IPS-15b (cell line): ENCODE measurements around the gene PDK2.
"Not testable (repeated sequence)": the region's sequence is repeated elsewhere in the genome, so short reads cannot be mapped to it uniquely, and the experiment has no call there.

ENCODE experiments used
- H3K27me3 ChIP-seq: one replicate; pipeline ENCODE4 v1.6.1; 2013; ENCODE audit warnings: low read length; ENCODE audit not compliant: control insufficient read depth, insufficient read depth
- H3K36me3 ChIP-seq: one replicate; pipeline ENCODE4 v1.6.1; 2013; ENCODE audit warnings: low read length; ENCODE audit not compliant: control insufficient read depth, insufficient read depth
- H3K4me1 ChIP-seq: one replicate; pipeline ENCODE4 v1.6.1; 2013; ENCODE audit warnings: mild to moderate bottlenecking, low read length; ENCODE audit not compliant: control insufficient read depth, insufficient read depth
- H3K4me3 ChIP-seq: one replicate; pipeline ENCODE4 v1.5.1; 2013; ENCODE audit warnings: low read depth, low read length
- H3K9ac ChIP-seq: one replicate; pipeline ENCODE4 v1.6.1; 2013; ENCODE audit warnings: low read depth, mild to moderate bottlenecking, low read length
- H3K9me3 ChIP-seq: one replicate; pipeline ENCODE4 v1.6.1; 2013; ENCODE audit warnings: mild to moderate bottlenecking, low read length; ENCODE audit not compliant: control insufficient read depth, insufficient read depth

The PDK2 gene

GRCh38 chr17:50060951-50061712 is 34.0 kb upstream of the PDK2 start:
- Histone ChIP-seq H3K27me3 (peaks cover 13% of the 10 kb centered on the region), H3K9ac (no peak overlapping the region), H3K9me3 (no peaks in the 10 kb centered on the region), H3K4me3 (no peak overlapping the region), H3K4me1 (peaks cover 6% of the 10 kb centered on the region), H3K36me3 (no peaks in the 10 kb centered on the region)

- not testable (repeated sequence) for H3K4me1 ChIP-seq, H3K9ac ChIP-seq, H3K36me3 ChIP-seq
Measured at GRCh38 chr17:50061713-50062045, 33.5 kb upstream of the PDK2 start.

GRCh38 chr17:50062293-50063243 is 32.6 kb upstream of the PDK2 start:
- H3K9me3 ChIP-seq, result no peaks in the 10 kb centered on the region

More at GRCh38 chr17:50061713-50062045, 33.5 kb upstream of the PDK2 start:
- peaks cover 13% of the 10 kb centered on the region for H3K27me3 ChIP-seq
- not testable (repeated sequence) for H3K4me3 ChIP-seq, H3K9me3 ChIP-seq

GRCh38 chr17:50063561-50064252 is 31.4 kb upstream of the PDK2 start:
- Histone ChIP-seq H3K9me3 (no peaks in the 10 kb centered on the region), H3K4me3 (no peak overlapping the region), H3K9ac (no peak overlapping the region), H3K36me3 (no peaks in the 10 kb centered on the region), H3K4me1 (no peaks in the 10 kb centered on the region), H3K27me3 (no peaks in the 10 kb centered on the region)

More at GRCh38 chr17:50062293-50063243, 32.6 kb upstream of the PDK2 start:
- H3K4me1 ChIP-seq, result no peaks in the 10 kb centered on the region
- H3K4me3 ChIP-seq, result no peak overlapping the region
- peaks cover 6% of the 10 kb centered on the region for H3K27me3 ChIP-seq
- H3K9ac ChIP-seq, result no peak overlapping the region
- H3K36me3 ChIP-seq, result no peaks in the 10 kb centered on the region

- Histone ChIP-seq H3K9ac (no peak overlapping the region), H3K4me3 (no peak overlapping the region), H3K27me3 (no peaks in the 10 kb centered on the region), H3K4me1 (no peaks in the 10 kb centered on the region), H3K9me3 (no peaks in the 10 kb centered on the region), H3K36me3 (no peaks in the 10 kb centered on the region)
Measured at GRCh38 chr17:50064253-50065001, 30.7 kb upstream of the PDK2 start.

GRCh38 chr17:50065056-50065455 is 30.1 kb upstream of the PDK2 start:
- no peak overlapping the region for H3K4me3 ChIP-seq

GRCh38 chr17:50066995-50067394 is 28.2 kb upstream of the PDK2 start:
- no peak overlapping the region for H3K9ac ChIP-seq
- no peaks in the 10 kb centered on the region for H3K27me3 ChIP-seq
- H3K9me3 ChIP-seq, result no peaks in the 10 kb centered on the region
- H3K4me1 ChIP-seq, result no peaks in the 10 kb centered on the region
- H3K4me3 ChIP-seq, result no peak overlapping the region
- H3K36me3 ChIP-seq, result peaks cover 6% of the 10 kb centered on the region

More at GRCh38 chr17:50065056-50065455, 30.1 kb upstream of the PDK2 start:
- Histone ChIP-seq H3K9me3 (no peaks in the 10 kb centered on the region), H3K4me1 (no peaks in the 10 kb centered on the region), H3K36me3 (no peaks in the 10 kb centered on the region), H3K9ac (no peak overlapping the region), H3K27me3 (no peaks in the 10 kb centered on the region)

- peaks cover 6% of the 10 kb centered on the region for H3K36me3 ChIP-seq
- H3K4me1 ChIP-seq, result no peaks in the 10 kb centered on the region
- H3K4me3 ChIP-seq, result no peak overlapping the region
- no peaks in the 10 kb centered on the region for H3K9me3 ChIP-seq
- no peaks in the 10 kb centered on the region for H3K27me3 ChIP-seq
- no peak overlapping the region for H3K9ac ChIP-seq
Measured at GRCh38 chr17:50067996-50068395, 27.2 kb upstream of the PDK2 start.

- no peaks in the 10 kb centered on the region for H3K27me3 ChIP-seq
- H3K9me3 ChIP-seq, result no peaks in the 10 kb centered on the region
- no peaks in the 10 kb centered on the region for H3K4me1 ChIP-seq
- no peak overlapping the region for H3K4me3 ChIP-seq
- H3K36me3 ChIP-seq, result peaks cover 8% of the 10 kb centered on the region
- H3K9ac ChIP-seq, result no peak overlapping the region
Measured at GRCh38 chr17:50070908-50071680, 24.1 kb upstream of the PDK2 start.

- no peak overlapping the region for H3K9ac ChIP-seq
- no peaks in the 10 kb centered on the region for H3K27me3 ChIP-seq
- no peaks in the 10 kb centered on the region for H3K4me1 ChIP-seq
- peaks cover 8% of the 10 kb centered on the region for H3K36me3 ChIP-seq
- H3K4me3 ChIP-seq, result no peak overlapping the region
- no peaks in the 10 kb centered on the region for H3K9me3 ChIP-seq
Measured at GRCh38 chr17:50071692-50072091, 23.5 kb upstream of the PDK2 start.
